ENCODE data around the gene PCNX2. TPM values are rescaled to one million over a fixed set of nuclear protein-coding genes. Genes with fewer than 3 reads are reported as not detected.
"Not testable (repeated sequence)": the region's sequence is repeated elsewhere in the genome, so short reads cannot be mapped to it uniquely, and the experiment has no call there.

Gene PCNX2
- total RNA-seq, 1 donor from 2014 or later = 49.8 TPM

DNA sequence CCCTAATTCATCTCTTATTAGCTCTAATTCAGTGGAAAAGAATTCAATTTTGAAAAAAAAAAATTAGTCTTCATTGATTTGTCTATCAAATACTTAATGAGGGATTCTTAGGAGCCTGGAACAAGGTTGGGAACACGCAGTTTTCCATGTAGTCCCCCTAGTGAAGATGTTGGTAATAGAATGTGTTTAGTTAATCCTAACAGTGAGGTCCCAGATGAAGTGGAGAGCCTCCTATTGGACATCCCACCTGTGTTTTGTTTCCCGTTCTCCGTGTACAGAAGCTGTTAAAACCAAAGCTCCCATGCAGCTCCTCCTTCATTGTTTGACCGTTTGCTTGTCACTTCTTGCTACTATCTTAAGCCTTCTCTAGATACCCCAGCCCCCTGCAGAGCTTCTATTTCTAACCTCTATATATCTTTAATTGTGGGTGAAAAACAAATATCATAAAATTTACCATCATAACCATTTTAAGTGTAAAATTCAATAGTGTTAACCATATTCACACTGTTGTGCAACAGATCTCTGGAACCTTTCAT, 67.5 kb downstream of the PCNX2 start:
- DNase-seq (ENCODE audit: low spot score) = no peak

DNA sequence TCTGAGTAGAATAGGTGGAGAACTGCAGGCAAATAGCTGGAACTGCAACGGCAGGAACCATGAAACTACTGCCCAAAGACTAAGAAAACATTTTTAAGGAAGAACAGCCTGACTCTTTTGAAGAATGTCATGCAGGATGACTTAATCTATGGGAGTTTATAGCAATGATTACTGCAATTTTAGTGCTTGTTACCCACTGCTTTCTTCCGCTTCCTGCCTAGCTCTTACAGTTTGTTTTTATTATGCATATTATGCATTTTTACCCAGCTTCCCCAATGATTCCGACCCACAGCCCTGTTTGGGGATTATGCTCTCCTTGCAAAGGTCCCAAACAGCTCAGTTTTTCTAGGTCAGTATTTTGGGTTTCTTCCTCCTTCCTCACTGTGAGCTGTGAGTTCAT, 71.2 kb downstream of the PCNX2 start:
- no peak for DNase-seq (ENCODE audit: low spot score)

DNA sequence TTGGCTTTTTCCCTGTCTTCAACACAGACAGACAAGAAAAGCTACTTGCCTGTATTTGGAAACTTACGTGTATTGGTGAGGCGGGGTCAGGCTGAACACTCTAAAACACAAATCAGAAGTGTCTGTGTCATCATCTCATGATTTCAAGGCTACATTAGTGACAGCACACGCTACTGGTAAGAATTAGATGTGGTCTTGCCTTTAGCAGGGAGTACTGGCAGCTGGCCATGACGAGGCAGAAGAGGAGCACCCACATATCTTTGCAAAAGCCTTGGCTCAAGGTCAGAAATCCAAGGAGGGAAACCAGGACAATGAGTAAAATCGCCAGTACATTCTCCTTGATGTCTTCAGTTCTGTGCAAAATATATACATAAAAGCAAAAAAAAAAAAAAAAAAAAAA, 77.7 kb downstream of the PCNX2 start:
- no peak for DNase-seq (ENCODE audit: low spot score)

DNA sequence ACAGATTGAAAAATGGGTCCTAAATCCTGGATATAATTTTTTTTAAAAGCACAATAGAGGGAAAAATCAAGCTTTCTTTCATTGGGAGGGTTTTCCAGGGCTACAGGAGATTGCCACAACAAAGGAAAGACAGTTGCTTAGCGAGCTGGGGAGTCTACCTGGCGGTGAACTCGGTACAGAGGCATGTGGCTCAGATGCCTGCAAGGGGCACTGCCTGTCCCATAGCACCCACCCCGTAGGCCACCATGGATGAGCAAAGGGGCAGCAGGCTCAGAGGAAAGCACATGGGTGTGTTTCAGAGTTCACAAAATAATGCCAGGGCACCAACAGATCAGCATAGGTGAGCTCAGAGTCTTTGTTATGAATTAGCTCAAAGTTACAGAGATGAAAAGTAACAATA, 79.5 kb downstream of the PCNX2 start:
- DNase-seq (ENCODE audit: low spot score) = no peak

DNA sequence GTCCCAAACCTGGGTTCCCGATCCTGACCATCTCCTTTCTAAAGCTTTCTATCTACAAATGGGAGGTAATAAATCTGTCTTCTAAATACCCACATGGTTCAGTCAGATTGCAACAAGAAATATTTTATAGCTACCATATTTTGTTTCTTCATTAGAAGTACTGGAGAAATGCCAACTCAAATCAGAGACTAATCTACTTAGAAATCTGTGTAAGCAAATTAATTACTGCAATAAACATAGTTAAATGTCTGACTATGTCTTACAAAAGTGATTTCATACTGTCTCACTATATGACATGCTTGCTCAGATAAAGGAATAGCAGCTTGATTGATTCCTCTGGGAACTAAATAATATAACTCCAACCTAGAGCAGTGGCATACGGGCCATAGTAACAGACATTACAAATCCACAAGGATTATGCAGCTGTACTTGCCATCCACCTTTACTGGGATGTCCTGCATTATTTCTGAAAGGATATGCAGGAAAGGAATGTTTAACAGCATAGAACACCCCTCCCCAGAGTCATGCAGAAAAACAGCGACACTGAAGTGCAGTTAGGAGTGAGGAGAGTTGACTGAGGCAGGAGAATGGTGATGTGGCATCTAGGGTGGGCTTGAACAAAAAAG, 80.3 kb downstream of the PCNX2 start:
- no peak for DNase-seq (ENCODE audit: low spot score)

DNA sequence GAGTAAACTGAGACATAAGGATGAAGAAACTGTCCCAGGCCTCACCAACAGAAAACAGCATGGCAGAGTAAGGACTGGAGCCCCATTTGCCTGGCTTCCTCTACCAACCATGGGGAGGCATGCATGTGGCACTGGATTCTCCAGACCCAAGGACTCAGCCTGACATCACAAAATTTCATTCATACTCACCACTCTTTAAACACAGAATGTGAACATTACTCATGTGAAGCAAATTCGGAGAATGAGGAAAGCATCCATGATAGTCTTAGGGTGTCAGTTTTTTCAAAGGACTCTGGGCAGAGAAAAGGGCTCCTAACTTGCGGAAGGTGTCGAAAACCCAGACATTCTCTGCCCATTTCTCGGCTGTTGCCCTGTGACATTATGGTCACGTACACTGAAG, 83.9 kb downstream of the PCNX2 start:
- no peak for DNase-seq (ENCODE audit: low spot score)

DNA sequence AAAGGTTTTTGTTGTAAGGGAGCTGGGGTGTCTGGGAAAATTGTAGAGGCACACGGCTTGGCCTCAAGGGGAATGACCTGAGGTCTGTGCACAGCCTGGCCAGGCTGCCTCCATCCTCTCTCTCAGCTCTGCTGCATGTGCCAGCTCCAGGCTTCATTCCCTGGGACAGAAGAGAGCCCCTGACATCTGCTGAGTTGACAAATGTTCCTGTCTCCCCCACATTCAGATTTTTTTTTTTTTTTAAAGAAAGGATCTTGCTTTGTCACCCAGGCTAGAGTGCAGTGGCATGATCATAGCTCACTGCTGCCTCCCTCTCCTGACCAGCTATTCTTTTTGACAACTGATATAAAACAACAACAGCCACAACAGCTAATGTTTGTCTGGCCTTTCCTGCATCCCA, 84.4 kb downstream of the PCNX2 start:
- DNase-seq (ENCODE audit: low spot score) = no peak

DNA sequence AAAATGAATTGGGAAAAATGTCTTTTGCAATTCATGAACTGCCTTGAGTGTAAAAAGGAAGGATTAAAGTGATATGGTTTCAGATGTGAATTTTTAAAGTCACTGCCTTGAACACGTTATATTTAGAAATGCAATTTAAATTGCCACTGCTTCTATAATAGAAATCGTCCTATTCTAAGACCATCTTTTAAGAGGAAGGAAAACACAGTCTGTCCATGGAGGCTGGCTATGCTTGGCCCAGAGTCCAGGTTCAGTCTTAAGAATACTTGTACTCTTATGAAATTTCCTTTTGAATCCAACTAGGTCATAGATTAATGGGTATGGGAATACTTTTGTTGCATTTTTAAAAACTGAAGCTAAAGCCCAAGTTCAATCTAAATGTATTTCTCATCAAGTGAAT, 86.0 kb downstream of the PCNX2 start:
- no peak for DNase-seq (ENCODE audit: low spot score)

DNA sequence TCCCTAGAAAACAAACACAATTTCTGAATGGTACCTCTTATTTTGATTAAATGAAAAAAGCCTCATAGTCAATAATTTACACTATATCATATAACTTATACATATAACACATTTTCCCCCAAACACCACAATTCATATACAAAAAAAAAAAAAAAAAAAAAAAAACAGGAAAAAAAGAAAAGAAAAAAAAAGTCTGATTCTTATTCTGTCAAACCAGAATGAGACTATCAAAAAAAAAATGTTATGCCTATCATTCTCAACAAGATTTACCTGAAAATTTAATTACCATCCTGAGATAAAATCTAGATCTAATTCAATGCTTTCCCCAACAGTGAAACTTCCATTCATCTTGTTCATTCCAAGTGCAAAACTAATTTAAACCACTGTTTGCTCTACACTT, 86.8 kb downstream of the PCNX2 start:
- no peak for DNase-seq (ENCODE audit: low spot score)

DNA sequence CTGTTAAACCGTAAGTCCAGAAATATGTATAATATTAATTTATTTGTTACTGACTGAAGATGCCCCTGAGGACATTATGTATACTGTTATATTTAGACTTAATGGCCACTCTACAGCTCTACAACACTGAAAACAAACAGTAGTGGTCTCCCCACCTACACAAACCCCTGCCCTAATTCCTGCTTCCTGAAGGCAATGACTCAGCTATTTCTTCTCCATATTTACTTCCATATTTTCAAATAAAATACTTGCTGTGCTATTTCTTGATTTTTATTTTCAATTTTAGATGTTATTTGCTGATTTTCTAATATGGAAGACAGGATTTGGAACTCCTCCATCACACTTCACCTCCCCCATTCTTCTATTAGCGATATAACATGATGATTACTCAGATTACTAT, 97.6 kb downstream of the PCNX2 start:
- no peak for DNase-seq (ENCODE audit: low spot score)

DNA sequence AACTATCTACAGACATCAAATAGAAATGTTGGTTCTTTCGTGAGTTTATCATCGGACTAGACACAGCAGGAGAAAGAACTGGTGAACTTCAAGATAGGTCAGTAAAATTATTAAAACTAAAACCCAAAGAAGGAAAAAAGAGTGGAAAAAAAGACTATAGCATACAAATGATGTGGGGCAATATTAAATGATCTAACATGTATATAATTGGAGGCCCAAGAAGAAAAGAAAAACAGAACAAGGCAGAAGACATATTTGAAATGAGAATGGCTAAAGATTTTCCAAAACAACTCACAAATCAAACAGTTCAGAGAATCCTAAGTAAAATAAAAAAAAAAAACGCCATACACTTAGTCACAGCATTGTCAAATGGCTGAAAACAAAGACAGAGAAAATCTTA, 101.8 kb downstream of the PCNX2 start:
- DNase-seq (ENCODE audit: low spot score) = no peak

DNA sequence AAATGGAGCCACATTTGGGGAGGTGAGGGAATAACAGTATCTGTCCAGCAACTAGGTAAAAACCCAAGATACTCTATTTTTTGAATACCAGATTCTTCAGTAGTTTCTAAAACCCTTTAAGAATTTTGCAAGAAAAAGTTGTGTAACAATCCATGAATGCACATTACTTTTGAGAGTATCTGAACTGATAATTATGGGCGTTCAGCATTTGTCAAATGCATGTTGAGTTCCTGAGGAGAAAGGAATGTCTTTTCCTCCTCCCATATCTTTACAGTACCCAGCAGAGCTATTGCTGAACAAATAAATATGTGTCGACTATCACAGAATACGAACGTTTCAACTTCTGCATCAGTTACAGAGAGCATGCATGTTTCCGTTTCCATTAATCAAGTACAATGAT, 104.5 kb downstream of the PCNX2 start:
- DNase-seq (ENCODE audit: low spot score) = no peak

DNA sequence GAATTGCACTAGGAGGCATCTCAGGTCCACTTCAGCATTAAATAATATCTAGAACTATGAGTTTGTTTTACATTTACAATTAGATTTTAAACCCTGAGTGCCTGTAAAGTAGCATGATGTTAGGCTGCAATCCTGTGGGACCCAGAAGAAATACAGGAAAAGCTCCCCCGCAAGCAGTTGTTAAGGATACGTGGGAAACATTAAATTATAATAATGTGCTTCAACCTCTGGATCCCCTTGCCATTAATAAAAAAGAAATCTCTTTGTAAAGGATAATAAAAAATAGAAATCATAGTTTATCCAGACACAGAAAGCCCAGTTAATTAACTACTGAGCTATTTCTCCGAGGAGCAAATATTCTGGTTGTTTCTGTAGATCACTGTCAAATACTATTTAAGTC, 106.0 kb downstream of the PCNX2 start:
- DNase-seq (ENCODE audit: low spot score) = no peak

DNA sequence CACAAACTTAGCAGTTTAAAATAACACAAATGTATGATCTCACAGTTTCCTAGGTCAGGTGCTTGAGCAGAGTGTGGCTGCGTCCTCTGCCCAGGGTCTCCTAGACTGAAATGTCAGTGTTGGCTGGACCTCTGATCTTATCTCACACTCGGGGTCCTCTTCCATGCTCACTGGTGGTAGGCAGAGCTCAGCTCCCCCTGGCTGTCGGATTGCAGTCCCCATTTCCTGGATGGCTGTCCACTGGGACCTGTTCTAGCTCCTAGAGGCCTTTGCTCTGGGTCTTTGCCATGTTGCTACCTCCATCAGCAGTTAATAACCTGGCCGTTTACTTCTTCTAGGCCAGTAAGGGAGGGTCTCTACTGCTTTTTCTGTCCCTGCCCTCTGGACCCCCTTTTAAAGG, 107.5 kb downstream of the PCNX2 start:
- DNase-seq (ENCODE audit: low spot score) = no peak

DNA sequence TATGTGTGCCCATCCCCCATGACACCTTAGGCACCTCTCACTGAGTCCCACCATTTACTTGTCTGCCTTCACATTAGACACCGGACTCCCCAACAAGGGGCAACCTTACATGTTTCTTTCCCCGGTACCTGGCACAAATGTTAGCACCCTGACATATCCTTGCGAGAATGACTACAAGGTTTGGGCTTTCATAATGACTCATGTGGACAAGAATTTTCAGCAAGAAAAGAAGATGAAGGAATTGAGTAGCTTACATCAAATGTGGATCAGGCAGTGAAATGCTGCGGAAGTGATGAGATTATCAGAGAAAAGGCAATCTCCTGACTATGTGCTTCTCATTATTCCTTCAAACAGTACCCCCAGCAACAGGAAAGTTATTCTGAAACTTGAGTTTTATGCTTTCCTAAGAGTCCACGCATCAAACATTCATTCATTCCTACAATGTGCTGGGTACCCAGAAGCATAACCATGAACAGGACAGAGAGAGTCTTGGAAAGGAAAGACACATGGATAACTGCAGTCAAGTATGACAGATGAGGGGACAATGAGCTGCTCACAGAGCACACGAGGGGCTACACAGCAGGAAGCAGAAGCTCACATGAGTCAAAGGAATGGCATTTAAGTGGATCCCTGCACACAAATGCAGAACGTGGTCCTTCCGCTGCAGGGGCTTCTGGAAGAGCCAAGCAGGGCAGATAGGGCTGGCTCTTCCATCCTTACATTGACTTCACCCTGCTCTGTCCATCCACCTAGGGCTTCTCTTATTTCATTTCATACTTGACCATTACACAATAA, 112.1 kb downstream of the PCNX2 start:
- no peak for DNase-seq (ENCODE audit: low spot score)

DNA sequence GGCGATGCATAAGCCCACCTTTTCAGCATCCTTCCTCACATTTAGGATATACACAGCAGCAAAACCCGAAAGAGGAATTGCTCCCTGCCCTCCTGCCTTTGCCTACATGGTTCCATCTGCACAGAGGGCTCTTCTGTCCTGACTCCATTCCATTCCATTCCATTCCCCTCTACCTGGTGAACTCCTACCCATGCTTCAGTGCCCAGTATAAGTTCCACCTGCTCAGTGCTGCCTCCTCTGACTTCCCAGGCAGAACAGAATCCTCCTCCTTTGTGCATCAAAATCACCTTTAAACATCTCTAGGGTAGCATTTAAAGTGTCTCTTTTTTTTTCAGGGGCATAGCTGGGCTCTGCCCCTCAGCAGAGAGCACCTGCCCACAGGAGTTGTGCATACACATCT, 112.9 kb downstream of the PCNX2 start:
- no peak for DNase-seq (ENCODE audit: low spot score)

DNA sequence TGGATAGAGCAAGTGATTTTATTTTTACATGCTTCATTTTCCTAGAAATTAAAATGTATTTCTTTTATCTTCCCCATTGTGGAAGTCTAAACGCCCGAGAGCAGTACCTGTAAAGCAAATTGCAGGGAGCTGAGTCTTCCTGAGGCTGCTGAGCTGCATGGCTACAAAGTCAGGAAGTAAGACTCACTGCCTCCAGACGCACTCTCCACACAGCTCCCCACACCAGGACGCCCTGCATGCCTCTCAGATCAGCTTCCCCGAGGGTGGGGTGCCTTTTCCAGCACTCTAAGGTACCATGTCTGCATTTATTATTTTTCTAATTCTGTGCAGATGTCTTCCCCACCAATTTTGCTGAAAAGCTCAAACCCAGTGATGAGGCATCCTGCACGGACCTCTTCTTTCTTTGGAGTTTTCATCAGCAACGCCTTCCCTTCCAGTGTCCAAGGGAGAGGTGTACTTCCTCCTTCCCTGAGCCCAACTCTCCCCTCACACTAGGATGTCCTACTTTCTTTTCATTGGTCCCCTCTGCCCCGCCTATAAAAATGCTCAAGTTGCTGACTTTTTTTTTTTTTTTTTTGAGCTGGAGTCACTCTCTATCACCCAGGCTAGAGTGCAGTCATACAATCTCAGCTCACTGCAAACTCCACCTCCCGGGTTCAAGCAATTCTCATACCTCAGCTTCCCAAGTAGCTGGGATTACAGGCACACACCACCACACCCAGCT, 114.7 kb downstream of the PCNX2 start:
- DNase-seq (ENCODE audit: low spot score) = no peak

DNA sequence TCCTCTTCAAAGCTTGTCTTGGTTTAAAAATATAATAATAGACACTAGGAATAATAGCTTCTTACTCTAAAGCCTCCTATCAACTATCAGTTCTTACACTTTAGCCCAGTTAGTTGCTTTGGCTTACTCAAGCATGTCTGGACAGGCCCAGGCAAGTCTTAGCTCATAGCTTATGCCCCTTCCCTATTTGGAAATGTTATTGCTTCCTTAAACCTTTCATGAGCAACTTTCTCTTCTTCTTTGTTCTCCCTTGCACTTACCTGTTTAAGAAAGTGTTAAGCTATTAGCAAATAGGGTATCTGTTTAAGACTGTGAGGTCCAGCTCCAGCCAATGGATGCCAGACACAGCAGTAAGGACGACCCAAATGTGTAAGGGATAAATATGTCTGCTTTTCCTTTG, 115.9 kb downstream of the PCNX2 start:
- not testable (repeated sequence) for DNase-seq (ENCODE audit: low spot score)

DNA sequence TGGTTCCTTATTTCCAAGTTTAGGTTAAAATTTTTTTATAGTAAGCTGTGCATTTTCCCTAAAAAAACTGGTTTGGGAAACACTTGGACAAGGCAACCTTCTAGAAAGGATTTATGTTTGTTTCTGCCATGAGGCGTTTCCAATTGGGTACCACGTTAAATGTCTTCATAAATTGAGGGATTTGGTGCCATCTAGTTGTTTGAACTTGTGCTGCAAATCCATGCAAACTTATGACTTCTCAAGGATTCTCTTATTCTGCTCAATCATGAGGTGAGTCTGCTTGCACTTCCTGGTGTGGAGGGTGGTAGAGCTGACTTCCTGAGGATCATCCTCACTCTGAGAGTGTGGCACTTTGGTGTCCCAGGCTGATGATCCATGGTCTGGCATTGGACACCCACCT, 123.3 kb downstream of the PCNX2 start:
- DNase-seq (ENCODE audit: low spot score) = no peak

DNA sequence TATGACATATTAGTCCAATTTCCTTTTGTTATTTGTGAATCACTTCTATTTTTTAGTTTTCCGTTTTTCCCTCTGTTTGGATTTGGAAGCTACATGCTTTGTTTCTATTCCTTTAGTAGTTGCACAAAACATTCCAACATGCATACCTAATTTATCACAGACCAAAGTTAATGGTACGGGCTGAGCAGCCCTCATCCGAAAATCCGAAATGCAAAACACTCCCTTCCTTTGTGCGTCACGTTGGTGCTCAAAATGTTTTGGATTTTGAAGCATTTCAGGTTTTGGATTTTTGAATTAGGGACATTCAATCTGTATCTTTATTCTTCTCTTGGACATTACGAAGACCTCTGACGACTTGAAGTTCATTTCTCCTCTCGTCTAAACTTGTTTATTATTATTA, 124.8 kb downstream of the PCNX2 start:
- DNase-seq (ENCODE audit: low spot score) = no peak

DNA sequence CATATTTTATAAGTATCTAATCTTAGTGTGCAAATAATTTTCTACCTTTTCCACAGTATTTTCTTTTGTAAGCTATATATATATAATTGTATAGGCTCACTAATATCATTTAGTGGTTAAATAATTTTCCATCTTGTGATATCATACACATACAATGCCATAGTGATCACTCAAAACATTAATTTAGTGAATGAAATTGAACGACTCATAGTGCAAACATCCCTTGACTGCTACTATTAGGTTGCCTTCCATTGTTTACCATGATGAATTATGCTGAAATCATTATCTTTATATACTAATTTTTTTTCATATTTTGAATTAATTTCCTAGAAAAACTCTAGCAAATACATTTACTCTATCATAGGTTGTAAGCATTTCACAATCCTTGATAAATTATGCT, 127.1 kb downstream of the PCNX2 start:
- DNase-seq (ENCODE audit: low spot score) = no peak

DNA sequence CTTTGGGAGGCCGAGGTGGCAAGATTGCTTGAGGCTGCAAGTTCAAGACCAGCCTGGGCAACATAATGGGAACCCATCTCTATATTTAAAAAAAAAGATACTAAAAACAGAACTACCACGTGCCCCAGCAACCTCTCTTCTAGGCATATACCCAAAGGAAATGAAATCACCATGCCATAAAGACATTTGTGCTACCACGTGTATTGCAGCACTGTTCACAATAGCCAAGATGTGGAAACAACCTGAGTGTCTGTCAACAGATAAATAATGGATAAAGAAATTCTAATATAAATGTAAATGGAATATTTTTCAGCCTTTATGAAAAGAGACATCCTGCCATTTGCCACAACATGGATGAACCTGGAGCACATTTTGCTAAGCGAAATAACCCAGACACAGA, 128.6 kb downstream of the PCNX2 start:
- DNase-seq (ENCODE audit: low spot score) = no peak

DNA sequence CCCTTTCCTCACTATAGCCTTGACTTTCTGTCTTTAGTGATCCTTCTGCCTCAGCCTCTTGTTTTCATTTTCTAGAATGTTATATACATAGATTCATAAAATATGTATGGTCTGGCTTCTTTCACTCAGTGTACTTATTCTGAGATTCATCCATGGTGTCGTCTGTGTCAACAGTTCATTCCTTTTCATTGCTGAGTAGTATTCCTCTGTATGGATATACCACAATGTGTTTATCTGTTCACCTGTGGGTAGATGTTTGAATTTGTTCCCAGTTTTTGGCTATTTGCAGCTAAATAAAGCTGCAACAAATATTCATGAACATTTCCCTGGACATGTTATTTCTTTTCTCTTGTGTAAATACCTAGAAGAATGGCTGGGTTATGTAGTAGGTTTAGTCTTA, 131.8 kb downstream of the PCNX2 start:
- DNase-seq (ENCODE audit: low spot score) = no peak
